Measurements from ENCODE around the gene MST1R.

MST1R gene

GRCh38 chr3:49839193-49839809 is 64.4 kb downstream of the MST1R start:
- DNase-seq (ENCODE audit: low read depth) = peak; percentile 73
